Fibroblast of upper back skin (primary cell): ENCODE results near the gene DNER.
"Not testable (repeated sequence)": the region's sequence is repeated elsewhere in the genome, so short reads cannot be mapped to it uniquely, and the experiment has no call there.

Experiments used
- DNase-seq: peaks from one replicate; pipeline ENCODE4 v3.0.0-alpha.2; 2013

Gene DNER

DNA sequence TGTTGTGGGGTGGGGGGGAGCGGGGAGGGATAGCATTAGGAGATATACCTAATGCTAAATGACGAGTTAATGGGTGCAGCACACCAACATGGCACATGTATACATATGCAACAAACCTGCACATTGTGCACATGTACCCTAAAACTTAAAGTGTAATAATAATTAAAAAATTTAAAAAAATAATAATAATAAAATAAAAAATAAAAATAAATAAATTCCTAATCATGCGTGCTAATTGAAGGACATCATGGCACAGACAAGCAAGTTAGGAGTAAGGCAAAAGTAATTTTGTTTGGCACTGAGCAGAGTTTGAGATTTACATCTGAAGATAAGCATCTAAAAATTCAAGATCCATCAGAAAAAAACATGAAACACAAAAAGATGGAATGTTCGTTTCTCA, 100.3 kb downstream of the DNER start:
- DNase-seq = not testable (repeated sequence)

DNA sequence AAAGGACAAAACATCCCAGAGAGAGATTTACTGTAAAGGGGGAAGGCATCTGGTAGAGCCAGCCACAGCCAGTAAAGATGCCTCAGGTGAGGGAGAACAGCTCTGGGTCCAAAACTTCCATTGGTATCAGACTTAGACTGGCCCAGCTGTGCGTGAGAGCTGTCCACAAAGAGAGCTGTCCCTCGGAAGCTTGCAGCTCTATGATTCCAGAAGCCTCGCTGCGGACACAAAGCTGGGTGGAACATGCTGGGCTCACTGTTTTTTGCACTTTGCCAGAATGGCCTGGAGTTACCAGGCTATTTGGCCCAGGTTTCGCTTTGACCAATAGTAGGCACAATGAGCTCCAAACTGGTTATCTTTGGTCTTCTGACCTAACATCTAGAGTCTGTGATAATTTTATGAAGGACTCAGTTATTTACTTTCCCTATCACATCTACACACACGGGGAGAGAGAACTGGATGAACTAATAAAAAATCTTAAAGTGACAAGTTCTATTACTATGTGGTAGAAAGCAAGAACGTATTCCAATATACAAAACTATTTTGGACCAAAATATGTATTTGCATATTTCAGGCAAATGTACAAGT, 101.9 kb downstream of the DNER start:
- DNase-seq = no peak

DNA sequence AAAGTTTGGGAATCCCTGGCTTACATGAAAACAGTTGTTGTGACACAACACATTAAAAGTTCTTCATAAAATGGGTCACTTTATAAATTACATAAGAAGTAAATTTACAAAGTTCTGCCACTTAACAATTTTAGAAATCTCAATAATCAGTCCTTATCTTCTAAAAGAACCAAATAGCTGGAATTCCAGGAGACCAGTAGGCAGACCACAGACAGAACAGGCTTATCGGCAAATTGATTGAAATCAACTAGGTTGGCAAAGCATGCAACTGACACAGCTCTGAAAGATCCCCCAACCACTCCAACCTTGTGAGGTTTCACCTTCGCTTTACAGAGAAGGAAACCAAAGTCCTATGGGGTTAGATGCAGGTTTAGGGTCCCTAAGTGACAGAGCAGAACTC, 103.0 kb downstream of the DNER start:
- DNase-seq = no peak

DNA sequence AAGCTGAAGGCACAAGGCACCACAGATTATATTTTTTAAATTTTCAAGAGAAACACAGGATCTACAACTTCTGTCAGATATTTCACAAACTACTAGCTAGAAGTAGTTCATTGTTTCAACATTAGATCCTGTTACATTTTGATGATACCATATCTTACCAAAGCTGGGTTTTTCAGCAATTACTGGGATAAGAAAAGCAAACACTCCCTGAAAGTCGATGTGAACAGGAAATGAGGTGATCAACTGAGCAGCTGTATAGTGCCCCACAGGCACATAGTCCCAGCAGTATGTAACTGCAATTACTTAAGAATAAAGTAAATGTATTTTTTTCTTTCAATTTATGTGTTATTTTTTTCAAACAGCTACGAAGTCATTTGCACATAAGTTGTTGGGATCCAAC, 103.5 kb downstream of the DNER start:
- DNase-seq = no peak

DNA sequence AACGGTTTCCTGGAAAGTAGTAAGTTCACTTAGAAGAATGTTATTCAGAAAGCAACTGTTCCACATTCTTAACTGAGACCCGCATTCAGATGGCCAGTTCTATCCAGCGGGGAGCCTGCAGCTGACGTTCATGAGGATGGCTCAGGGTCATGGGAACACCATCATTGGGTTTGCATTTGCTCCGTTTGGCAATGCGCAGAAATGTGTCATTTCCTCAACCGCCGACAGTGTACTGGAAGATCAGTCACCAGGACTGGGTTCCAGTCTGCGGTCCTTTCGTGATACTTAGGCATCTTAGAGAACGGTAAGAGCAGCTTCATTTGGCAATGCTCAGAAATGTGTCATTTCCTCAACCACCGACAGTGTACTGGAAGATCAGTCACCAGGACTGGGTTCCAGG, 104.0 kb downstream of the DNER start:
- no peak for DNase-seq

DNA sequence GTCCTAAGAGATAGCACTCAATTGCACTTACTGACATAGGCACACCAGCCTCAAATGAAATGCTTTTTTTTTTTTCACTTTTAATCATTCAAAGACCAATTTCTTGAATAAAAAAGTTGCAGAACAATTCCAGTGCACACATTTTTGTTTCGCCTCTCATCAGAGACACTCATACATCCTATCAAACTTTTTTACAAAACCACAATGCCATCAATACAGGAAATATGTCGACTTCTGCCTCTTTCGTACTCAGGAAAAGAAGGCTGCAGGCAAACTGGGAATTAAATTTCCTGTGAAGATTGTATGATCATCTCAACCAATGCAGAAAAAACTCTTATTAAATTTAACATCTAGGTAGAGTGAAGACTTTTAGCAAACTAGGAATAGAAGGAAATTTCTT, 112.4 kb downstream of the DNER start:
- DNase-seq = no peak

DNA sequence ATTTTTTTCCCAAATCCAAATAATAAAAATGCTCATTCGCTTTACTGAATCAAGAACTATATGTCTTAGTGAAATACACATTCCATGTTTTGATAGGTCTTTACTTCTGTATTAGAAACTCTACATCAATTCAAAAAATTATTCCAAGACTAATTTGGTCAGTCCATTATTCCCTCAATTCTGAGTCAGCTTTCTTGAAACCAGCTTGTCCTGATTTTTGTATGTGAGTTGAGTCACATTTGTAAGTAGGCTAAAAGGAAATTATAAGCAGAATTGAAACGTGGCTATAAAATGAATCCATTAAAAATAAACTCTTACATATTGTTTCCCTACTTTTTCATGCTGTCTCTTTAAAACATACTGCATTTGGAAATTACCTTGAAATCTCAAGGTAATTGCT, 113.0 kb downstream of the DNER start:
- no peak for DNase-seq

DNA sequence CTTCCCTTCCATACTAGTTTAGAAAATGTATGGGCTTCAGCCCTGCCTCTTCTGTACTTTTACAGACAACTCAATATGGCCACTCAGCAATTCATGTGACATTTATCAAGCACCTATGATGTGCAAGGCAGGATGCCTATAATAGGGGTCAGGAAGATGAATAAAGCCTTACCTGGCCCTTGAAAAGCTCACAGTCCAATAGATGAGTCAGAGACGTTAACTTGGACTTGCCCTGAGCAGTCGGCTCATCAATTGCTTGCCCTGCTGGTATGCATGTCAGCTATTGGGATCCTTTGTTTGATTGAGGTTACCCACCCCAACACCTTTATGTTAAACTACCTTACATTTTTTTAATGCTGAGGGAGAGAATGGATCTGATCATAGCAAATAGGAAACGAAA, 116.1 kb downstream of the DNER start:
- no peak for DNase-seq

DNA sequence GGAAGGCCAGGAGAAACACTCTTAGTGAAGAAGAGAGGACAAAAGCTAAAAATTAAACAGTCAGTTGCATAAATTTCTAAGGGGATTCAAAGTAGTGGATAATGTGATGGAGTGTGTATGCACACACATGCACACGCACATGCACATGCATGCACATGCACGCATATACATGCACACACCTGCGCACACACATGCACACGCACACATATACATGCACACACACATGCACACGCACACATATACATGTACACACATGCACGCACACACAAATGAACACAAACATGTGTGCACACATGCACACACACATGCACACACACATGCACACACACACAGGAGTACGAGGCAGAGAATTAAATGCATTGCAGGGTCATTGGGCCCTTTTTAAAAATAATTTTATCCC, 117.6 kb downstream of the DNER start:
- DNase-seq = no peak

DNA sequence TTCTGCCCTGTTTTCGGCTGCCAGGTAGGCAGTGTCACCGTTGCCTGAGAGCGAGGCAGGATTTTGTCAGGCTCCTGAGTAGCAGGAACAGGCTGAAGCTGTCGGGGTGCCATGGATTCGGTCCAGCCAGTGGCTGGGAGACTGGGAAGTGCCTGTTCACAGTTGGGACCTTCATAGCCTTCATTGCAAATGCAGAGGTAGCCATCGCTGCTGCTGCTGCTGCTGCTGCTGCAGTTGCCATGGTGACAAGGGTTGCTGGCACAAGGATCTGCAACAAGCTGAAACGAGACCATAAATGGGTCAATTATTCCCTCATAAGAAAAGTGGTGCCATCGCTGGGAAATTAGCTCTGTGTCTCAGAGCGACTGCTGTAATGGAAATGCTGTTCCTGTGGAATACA, 122.7 kb downstream of the DNER start:
- no peak for DNase-seq

DNA sequence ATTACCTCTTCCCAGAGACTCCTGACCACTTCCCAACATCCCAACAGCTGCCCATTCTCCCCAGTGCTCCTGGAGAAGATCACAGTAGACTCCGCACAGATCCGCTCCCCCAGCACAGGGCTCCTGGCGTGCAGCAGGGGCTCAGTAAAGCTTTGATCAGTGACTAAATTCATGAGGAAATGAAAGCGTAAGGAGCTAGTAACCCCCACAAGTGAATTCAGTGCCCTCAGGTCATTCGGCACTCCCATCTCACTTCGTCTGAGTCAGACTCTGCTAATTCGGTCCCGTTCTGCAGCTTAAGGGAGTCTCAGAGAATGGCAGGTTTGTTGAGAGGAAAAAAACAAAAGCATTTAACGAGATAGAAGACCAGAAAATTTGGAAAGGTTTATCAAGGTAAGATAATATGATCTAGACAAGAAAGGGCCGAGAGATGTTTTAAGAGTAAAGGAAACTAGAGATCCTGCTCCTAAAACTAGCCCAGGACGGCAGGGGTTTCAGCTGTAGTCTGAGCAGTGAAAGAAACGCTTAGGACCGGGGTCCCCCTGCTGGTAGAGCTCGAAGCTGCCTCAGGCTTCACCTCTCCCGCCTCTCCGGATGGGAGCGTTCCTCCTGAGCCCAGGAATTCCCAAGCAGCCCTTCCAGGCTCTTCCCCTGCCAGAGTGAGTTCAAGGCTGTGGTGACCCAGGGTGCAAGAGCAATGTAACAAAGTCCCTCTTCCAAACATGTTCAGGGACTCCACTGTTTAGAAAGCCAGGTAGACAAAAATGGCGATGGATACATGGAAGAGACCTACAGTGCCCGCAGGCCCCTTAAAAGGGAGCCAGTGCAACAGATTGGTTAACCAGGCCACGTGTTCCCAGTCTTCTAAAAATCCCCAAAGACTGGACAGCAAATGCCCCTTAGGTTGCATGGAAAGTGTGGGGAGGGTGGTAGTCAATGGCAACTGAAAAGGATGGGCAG, 127.3 kb downstream of the DNER start:
- DNase-seq = peak; percentile 71

DNA sequence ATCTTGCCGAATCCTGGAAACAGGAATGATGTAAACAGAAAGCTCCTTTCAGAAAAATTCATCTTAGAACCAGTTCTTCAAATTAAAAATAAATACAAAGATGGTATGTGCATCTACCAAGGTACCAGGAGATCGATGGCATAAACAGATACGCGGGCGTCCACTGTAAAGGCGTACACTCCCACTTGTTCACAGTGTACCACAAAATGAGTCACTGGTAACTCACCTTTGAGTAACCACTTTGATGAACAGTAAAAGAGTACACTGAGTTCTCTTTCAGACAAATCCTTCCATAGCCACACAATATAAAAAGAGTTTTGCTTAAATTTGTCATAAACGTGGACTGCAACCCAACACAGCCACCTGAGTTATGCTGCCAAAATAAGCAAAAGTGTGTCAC, 128.3 kb downstream of the DNER start:
- no peak for DNase-seq

DNA sequence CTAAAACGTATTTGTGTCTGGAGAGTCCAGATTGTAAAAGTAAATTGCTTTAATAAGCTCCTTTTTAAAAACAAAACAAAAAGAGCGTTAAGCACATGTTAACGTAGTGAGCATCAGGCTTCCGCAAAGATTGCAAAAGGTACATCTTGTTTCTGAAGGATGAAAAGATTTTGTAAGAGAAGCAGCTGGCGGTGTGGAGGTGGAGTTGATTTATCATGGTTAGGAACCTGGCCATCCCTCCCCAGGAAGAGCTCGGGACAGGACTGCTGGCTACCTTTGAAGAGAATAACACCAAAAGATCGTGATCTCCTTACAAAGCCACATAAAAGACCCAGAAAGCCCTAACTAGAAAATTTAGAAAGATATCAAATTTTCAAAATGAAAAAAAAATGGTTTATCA, 132.2 kb downstream of the DNER start:
- no peak for DNase-seq

DNA sequence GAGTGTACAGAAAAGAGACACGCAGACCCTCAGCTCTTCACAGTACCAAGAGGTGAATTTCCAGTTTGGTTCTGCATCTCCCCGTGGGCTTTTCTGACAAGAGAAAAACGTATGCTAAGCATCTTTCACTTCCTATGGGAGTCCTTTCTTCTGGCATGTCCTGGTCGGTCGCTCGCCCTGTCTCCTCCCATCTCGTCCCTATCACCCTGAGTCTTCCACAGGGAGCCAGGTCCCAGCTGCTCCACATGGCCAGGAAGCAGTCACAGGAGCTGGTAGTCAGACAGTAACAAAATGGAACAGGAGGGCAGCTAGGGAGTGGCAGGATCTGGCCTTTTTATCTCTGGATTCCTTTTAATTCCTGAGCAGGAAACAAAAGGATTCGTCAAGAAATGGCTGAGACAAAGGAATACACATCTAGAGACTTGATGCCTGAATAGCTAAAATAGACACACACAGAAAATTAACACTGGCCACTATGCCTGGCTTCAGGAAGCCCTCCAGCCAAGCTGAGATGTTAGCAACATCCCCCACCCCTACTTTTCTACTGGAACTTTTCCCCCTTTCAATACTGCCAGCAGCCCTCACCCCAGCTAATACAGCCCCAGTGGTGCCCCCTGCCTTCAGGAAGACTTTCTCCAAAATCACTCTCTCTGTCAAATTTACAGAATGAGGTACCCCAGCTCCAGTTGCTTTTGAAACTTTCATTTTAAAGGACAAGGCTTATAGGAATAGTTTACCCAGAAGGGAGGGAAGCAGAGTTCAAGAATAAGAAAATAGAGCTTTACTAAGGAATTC, 136.1 kb downstream of the DNER start:
- no peak for DNase-seq

DNA sequence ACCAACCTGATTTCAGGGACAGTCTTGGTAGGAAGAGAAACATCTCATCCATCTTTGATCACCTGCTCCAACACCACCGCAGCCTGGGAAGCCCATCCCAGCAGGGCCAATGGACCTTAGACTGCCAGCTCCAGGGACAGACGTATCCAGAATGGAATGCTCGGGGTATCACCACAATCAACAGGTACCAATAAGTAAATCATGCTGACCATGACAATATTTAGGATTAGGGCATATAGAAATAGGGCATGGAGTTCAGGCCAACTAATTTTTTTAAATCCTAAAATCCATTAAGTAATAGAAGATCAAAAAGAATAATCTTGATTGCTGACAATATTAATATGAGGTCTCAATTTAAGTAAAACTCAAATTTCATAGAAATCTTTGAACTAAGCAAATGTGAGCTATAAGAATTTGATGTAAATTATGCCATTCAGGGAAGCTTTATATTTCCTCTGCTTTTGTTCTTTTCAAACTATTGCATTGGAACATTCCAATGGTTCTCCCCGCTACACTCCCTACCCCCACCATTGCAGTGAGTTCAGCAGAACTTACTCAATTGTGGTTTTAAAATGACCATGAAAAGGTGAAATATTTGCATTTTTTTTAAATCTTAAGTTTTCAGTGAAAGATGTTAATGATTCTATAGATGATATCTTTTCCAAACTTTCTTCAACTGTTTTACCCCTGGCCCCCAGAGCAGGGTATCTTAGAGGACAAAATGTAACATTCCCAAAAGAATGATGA, 138.6 kb downstream of the DNER start:
- peak; percentile 38 for DNase-seq

DNA sequence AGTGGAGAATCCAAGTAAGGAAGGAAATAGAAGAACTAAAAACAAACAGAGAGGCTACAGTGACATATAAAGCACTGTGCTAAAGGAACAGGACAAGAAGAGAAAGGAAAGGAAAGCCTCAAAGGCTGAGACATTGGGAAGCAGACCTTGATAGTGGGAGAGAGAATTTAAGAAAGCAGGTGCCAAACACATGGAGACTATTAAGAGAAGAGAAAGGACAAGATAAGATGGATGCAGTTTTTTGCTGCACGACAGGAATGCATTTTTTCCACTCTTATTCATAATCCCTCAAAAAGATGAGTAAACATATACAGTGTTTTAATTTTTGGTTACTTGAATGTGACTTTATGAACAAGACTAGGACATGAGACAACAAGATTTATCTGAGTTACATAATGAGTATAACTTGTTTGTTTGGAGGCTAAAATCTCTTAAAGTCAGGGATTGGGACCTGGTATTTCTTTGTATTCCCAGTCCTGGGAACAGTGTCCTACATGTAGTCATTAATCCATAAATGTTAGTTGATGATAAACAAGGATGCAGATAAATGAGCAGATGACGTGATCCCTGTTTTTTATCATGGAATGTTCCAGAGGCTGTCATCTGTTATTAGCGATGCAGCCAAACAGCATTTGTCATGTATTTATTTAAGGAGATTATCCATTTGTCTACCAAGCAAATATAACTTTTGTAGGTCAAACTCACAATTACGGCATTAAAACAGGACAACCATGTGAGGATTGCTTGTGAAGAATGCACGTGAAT, 141.7 kb downstream of the DNER start:
- no peak for DNase-seq

DNA sequence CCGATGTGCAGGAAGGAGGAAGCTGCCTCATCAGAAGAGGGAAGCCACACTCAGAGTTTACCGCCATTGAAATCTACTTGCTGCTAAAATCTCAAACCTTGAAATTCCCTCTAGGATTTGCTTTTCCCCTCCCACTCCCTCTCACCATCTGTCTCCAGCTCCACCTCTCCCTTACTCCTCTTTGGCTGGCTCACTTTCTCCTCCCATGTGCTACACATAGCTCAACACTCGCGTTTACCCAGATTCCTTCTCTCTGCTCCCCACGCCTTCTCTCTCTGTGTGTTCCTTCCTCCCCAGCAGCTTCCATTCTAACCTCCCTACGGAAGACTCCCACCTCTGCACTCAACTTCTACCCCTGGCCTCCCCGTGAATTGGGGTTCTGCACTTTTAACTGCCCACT, 143.1 kb downstream of the DNER start:
- DNase-seq = no peak

DNA sequence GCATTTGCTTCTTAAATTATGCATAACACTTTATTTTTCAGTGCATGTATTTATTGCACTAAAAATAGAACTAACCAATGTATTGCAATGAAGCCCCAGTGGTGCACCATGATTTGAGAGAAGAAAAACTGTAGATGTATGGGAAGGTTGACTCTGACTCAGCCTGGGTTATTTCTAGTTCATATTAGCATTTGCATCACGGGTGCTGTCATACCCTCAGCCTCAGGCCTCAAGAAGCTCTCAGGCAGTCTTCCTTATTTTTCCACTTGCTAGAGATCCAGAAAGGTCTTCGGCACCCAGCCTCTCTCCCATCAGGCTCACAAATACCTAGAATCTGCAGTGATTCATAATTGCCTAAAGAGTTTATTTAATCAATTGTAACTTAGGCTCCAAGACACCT, 148.0 kb downstream of the DNER start:
- DNase-seq = no peak

DNA sequence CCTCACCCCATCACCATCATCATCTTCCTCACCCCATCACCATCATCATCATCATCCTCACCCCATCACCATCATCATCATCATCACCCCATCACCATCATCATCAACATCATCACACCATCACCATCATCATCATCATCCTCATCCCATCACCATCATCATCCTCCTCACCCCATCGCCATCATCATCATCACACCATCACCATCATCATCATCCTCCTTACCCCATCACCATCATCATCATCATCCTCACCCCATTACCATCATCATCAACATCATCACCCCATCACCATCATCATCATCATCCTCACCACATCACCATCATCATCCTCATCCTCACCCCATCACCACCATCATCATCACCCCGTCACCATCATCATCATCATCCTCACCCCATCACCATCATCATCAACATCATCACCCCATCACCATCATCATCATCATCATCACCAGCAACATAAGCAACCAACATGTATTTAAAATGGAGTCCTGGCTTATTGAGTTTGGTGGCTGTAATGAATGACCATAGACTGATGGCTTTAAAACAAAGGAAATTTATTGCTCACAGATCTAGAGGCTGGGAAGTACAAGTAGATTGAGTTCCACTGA, 150.0 kb downstream of the DNER start:
- DNase-seq = no peak

DNA sequence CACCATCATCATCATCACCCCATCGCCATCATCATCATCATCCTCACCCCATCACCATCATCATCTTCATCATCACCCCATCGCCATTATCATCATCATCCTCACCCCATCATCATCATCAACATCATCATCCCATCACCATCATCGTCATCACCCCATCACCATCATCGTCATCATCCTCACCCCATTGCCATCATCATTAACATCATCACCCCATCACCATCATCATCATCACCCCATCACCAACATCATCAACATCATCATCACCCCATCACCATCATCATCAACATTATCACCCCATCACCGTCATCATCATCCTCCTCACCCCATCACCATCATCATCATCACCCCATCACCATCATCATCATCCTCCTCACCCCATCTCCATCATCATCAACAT, 151.0 kb downstream of the DNER start:
- no peak for DNase-seq

DNA sequence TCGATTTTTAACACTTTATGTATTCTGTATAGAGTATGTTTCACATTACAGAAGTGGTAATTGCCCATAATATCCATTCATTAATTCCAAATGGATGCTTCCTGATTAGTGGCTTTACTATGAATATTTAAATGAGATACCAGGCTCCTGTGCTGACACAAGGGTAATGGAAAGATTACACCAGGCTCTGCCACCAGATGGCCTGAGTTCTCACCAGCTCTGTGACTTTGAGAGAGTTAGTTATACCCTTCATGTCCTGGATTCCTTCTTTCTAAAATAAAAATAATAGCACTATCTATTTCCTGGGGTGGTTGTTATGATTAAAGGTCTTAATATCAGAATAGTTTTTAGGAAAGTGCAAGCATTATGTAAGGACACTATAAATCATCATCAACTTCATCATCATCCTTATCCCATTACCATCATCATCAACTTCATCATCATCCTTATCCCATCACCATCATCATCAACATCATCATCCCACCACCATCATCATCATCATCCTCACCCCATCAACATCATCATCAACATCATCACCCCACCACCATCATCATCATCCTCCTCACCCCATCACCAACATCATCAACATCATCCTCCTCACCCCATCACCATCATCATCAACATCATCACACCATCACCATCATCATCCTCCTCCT, 151.8 kb downstream of the DNER start:
- no peak for DNase-seq
